GM12878 (cell line): ENCODE data around the gene CAMTA1. TPM values are rescaled to one million over a fixed set of nuclear protein-coding genes. Genes with fewer than 3 reads are reported as not detected.

ENCODE experiments used
- ATAC-seq: fragments of 200-7000 bp; cut with Tn5 transposase; 3 replicates; pipeline ENCODE4 v1.9.1; 2020; ENCODE audit warnings: mild to moderate bottlenecking, moderate library complexity
- BruUV-seq: library from RNA; stranded (reverse); fragments of 400-500 nt; replicated peaks from 2 replicates; lab custom pipeline; 2021; lab: Mats Ljungman, UMichigan
- CTCF ChIA-PET: fragments of 300-600 bp; sonication (Branson Sonifier 250); formaldehyde crosslinking; extraction: SDS; loops from one replicate; lab custom pipeline; 2021; ENCODE audit warnings: inconsistent platforms; lab: Yijun Ruan, JAX
- POLR2A ChIA-PET: fragments of 350-600 bp; formaldehyde crosslinking; extraction: SDS; loops from one replicate; lab custom pipeline; 2021; ENCODE audit warnings: inconsistent platforms; lab: Charles Lee
- RAD21 ChIA-PET: fragments of 300-600 bp; sonication (Branson Sonifier 250); formaldehyde crosslinking; loops from one replicate; lab custom pipeline; 2023; ENCODE audit warnings: antibody characterized with exemption; ENCODE audit not compliant: unreplicated experiment; lab: Charles Lee
- SMC1A ChIA-PET: fragments of 300-600 bp; sonication (Branson Sonifier 250); formaldehyde crosslinking; loops from one replicate; lab custom pipeline; 2023; ENCODE audit not compliant: unreplicated experiment, uncharacterized antibody; lab: Charles Lee
- DNase-seq: peaks from one replicate; pipeline ENCODE4 v3.0.0-alpha.2; 2011; ENCODE audit warnings: low read depth, low spot score
- FAIRE-seq: peaks from 3 replicates; lab custom pipeline; 2011; peaks lifted over from hg19 to GRCh38; lab: Jason Lieb, UNC
- H2AFZ ChIP-seq: 2 replicates; pipeline ENCODE4 v1.6.0; 2011; ENCODE audit warnings: low read depth, low read length, control low read depth; ENCODE audit not compliant: control insufficient read depth
- H3K27ac ChIP-seq: 2 replicates; pipeline ENCODE4 v1.5.1; 2011; ENCODE audit warnings: control low read depth; ENCODE audit not compliant: control insufficient read depth, insufficient read depth
- H3K27me3 ChIP-seq, 2 experiments: replicated peaks in 1 of 2; 2 replicates each; pipeline versions ENCODE4 v1.6.0 to v1.6.1; 2011; ENCODE audit warnings: low read length in 1 of 2; ENCODE audit not compliant: control insufficient read depth in 2 of 2, insufficient read depth in 2 of 2
- H3K36me3 ChIP-seq, 2 experiments: 2 replicates each; pipeline ENCODE4 v1.5.1; 2011; ENCODE audit warnings: low read length in 1 of 2; ENCODE audit not compliant: control insufficient read depth in 2 of 2, insufficient read depth in 2 of 2
- H3K4me1 ChIP-seq: 2 replicates; pipeline ENCODE4 v1.6.1; 2011; ENCODE audit warnings: mild to moderate bottlenecking, low read length, moderate library complexity, mixed read lengths; ENCODE audit not compliant: control insufficient read depth, insufficient read depth
- H3K4me2 ChIP-seq: 2 replicates; pipeline ENCODE4 v1.6.0; 2011; ENCODE audit warnings: control low read depth; ENCODE audit not compliant: control insufficient read depth, insufficient read depth
- H3K4me3 ChIP-seq: fragments of 200-600 bp; sonication (generic); 2 replicates; pipeline ENCODE4 v1.5.1; 2016
- H3K79me2 ChIP-seq: 2 replicates; pipeline ENCODE4 v1.6.0; 2011; ENCODE audit warnings: low read length; ENCODE audit not compliant: control insufficient read depth, insufficient read depth
- H3K9ac ChIP-seq: 2 replicates; pipeline ENCODE4 v1.8.0; 2011; ENCODE audit warnings: low read length, control low read depth, mixed read lengths; ENCODE audit not compliant: control insufficient read depth, insufficient read depth
- H3K9me3 ChIP-seq: replicated peaks from 3 replicates; pipeline ENCODE4 v1.5.1; 2011; ENCODE audit warnings: mild to moderate bottlenecking, low read length; ENCODE audit not compliant: control insufficient read depth, insufficient read depth
- H4K20me1 ChIP-seq: 2 replicates; pipeline ENCODE4 v1.6.0; 2011; ENCODE audit not compliant: control insufficient read depth, insufficient read depth
- BRCA1 ChIP-seq: IDR thresholded peaks from 2 replicates; pipeline ENCODE4 v1.6.1; 2011; ENCODE audit warnings: low read depth, low read length, improper control_type of control experiment
- DPF2 ChIP-seq: fragments of 450-650 bp; IDR thresholded peaks from 2 replicates; pipeline ENCODE4 v1.6.1; 2017; ENCODE audit warnings: mild to moderate bottlenecking
- E2F4 ChIP-seq: IDR thresholded peaks from 2 replicates; pipeline ENCODE4 v1.6.1; 2012; ENCODE audit warnings: low read depth, low read length, improper control_type of control experiment
- EED ChIP-seq: sonication (generic); IDR thresholded peaks from 2 replicates; pipeline ENCODE4 v1.6.1; 2016; ENCODE audit warnings: antibody characterized with exemption, low read depth
- HCFC1 ChIP-seq: fragments of 150-350 bp; IDR thresholded peaks from 2 replicates; pipeline ENCODE4 v1.6.1; 2014; ENCODE audit warnings: low read length
- JUND ChIP-seq: IDR thresholded peaks from 2 replicates; pipeline ENCODE4 v1.6.1; 2012; ENCODE audit warnings: low read depth, mild to moderate bottlenecking, low read length, improper control_type of control experiment, moderate library complexity
- KAT2A ChIP-seq: conservative IDR thresholded peaks from 2 replicates; pipeline ENCODE4 v1.6.1; 2011; ENCODE audit warnings: low read depth, low read length; ENCODE audit not compliant: control insufficient read depth
- KLF5 ChIP-seq: fragments of 450-650 bp; IDR thresholded peaks from 2 replicates; pipeline ENCODE4 v1.6.1; 2014; ENCODE audit warnings: mild to moderate bottlenecking; ENCODE audit not compliant: partially characterized antibody
- MTA2 ChIP-seq: fragments of 450-650 bp; IDR thresholded peaks from 2 replicates; pipeline ENCODE4 v1.6.1; 2016; ENCODE audit warnings: low read depth, mild to moderate bottlenecking, moderate library complexity
- NFYB ChIP-seq: IDR thresholded peaks from 2 replicates; pipeline ENCODE4 v1.6.1; 2011; ENCODE audit warnings: low read depth, mild to moderate bottlenecking, low read length, improper control_type of control experiment, moderate library complexity; ENCODE audit not compliant: insufficient read depth
- NR2C1 ChIP-seq: fragments of 450-650 bp; IDR thresholded peaks from 2 replicates; pipeline ENCODE4 v1.6.1; 2017; ENCODE audit warnings: antibody characterized with exemption, mild to moderate bottlenecking, moderate library complexity
- POLR2AphosphoS5 ChIP-seq: IDR thresholded peaks from 2 replicates; pipeline ENCODE4 v1.6.1; 2011; ENCODE audit warnings: mild to moderate bottlenecking, low read length, inconsistent platforms
- RCOR1 ChIP-seq: conservative IDR thresholded peaks from 2 replicates; pipeline ENCODE4 v1.6.1; 2012; ENCODE audit warnings: low read depth, low read length, improper control_type of control experiment
- SMAD1 ChIP-seq: fragments of 450-650 bp; IDR thresholded peaks from 2 replicates; pipeline ENCODE4 v1.6.1; 2018; ENCODE audit warnings: mild to moderate bottlenecking, low read depth; ENCODE audit not compliant: partially characterized antibody
- ZNF24 ChIP-seq: fragments of 450-650 bp; IDR thresholded peaks from 2 replicates; pipeline ENCODE4 v1.6.1; 2017; ENCODE audit warnings: antibody characterized with exemption, mild to moderate bottlenecking
- ZNF274 ChIP-seq: IDR thresholded peaks from one replicate; pipeline ENCODE4 v1.8.0; 2011; ENCODE audit not compliant: insufficient read length, insufficient read depth
- WGBS: methylation state at CpG from one replicate; pipeline ENCODE4 v1.1.6; 2016; ENCODE audit warnings: low lambda C conversion rate; ENCODE audit not compliant: insufficient replicate concordance, insufficient coverage; ENCODE audit errors: missing lambda C conversion rate; 5-methylcytosine and 5-hydroxymethylcytosine counted together
- in situ Hi-C: fragments of 300-500 bp; cut with MboI; formaldehyde crosslinking; loops from 9 replicates; pipeline ENCODE4 v1.14.3; 2018; ENCODE audit warnings: mixed read lengths
- intact Hi-C: fragments of 100-400 bp; cut with micrococcal nuclease; formaldehyde crosslinking; loops from one replicate; pipeline ENCODE4 v1.14.2; 2022; ENCODE audit not compliant: unreplicated experiment
- polyA plus RNA-seq, 11 experiments: library from polyadenylated mRNA; depleted of rRNA in 4 of 11; unstranded in 6 of 11; stranded (reverse) in 5 of 11; fragments of >200 nt; fragmentation: Nextera tagmentation in 4 of 11; fragmentation: Illumina TruSeq in 1 of 11; extraction: Ambion mirVana in 4 of 11; extraction: Trizol in 1 of 11; gene quantifications; 1 replicate in 1 of 11; 2 replicates in 10 of 11; pipeline versions ENCODE4 v1.2.1 to v1.2.3, GENCODE V29; 2011 to 2016; ENCODE audit warnings: inconsistent platforms in 2 of 11, missing spikeins in 2 of 11, low read depth in 1 of 11
- total RNA-seq, 4 experiments: library from RNA; depleted of rRNA in 3 of 4; stranded (reverse); fragments of >200 nt in 3 of 4; fragmentation: Illumina TruSeq in 1 of 4; extraction: Trizol in 1 of 4; gene quantifications; 2 replicates each; pipeline versions ENCODE4 v1.2.1 to v1.2.3, GENCODE V29; 2013 to 2021

CAMTA1 gene
- total and polyA plus RNA-seq, 10 of the 15 experiments (the other 5 are each of a cell fraction or from before 2014, with no cell fraction given), result 37.7 to 148 (median 76.4) TPM

GRCh38 chr1:7278827-7279765 lies 493.8 kb downstream of the CAMTA1 start (continued):
- TF ChIP-seq EED (no peak), ZNF24 (no peak), KLF5 (no peak)

DNA sequence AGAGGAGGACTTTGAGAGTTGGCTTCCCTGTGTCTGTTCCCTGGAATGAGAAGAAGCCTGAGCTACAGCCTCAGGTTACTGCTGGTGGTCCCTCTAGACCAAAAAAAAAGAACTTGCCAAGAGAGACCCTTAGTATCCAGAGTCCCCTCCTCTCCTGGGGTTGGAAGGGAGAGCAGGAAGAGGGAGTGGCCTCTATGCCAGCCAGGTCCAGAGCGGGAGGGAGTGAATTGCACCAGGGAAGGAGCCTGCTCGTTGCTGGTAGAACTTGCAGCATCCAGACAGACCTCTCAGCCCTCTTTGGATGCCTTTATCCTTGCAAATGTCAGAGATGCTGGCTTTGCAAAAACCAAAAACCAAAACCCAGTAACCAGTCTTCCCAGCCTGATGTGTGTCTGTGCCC lies 494.5 kb downstream of the CAMTA1 start:
- no peaks in the 10 kb centered on the region for H3K4me1 ChIP-seq
- in situ Hi-C loops (no loop called here), intact Hi-C loops (no loop called here)
- BruUV-seq, result no TSS peak
- CTCF ChIA-PET, result interaction anchor here (0.8 kb wide), 1 partner anchor 195 kb away, joined by 3 read pairs; no protein-coding TSS in a partner anchor
- 0% methylated on average over 2 of the region's 2 CpGs for WGBS
- H4K20me1 ChIP-seq, result no peaks in the 10 kb centered on the region
- DNase-seq (no peak), ATAC-seq (no peak), FAIRE-seq (no peak)
- no peaks in the 10 kb centered on the region for H3K9me3 ChIP-seq
- no peak overlapping the region for H2AFZ ChIP-seq
- SMC1A ChIA-PET, result no interaction called here
- RAD21 ChIA-PET, result no interaction called here
- H3K27me3 ChIP-seq, result peaks cover 0 to 2% of the 10 kb centered on the region in 2 experiments; a peak in 2 of 4 replicates
- H3K4me3 ChIP-seq, result no peak overlapping the region
- H3K79me2 ChIP-seq, result no peaks in the 10 kb centered on the region
- no peak overlapping the region for H3K4me2 ChIP-seq
- no peak overlapping the region for H3K27ac ChIP-seq
- POLR2A ChIA-PET, result no interaction called here
- H3K36me3 ChIP-seq, result no peaks in the 10 kb centered on the region
- H3K9ac ChIP-seq, result no peak overlapping the region
- TF ChIP-seq HCFC1, result no peak
- no peak for TF ChIP-seq SMAD1
- no peak for TF ChIP-seq JUND
- no peak for TF ChIP-seq BRCA1
- TF ChIP-seq ZNF274, result no peak
- no peak for TF ChIP-seq DPF2
- TF ChIP-seq POLR2AphosphoS5, result no peak
- no peak for TF ChIP-seq MTA2
- TF ChIP-seq E2F4, result no peak
- no peak for TF ChIP-seq KAT2A
- TF ChIP-seq NR2C1, result no peak
- no peak for TF ChIP-seq NFYB
- no peak for TF ChIP-seq RCOR1
